CD14-positive monocyte (primary cell): ENCODE data around the gene MAPK8IP1. TPM values are rescaled to one million over a fixed set of nuclear protein-coding genes. Genes with fewer than 3 reads are reported as not detected.
A peak's percentile ranks its signal among the peaks of the same experiment; 100 is the strongest.

Experiments used
- DNase-seq, 3 donors: peaks; one replicate each; pipeline ENCODE4 v3.0.0-alpha.2; 2011 to 2022
- H2AFZ ChIP-seq: 2 replicates; pipeline ENCODE4 v1.6.0; 2012; ENCODE audit warnings: mild to moderate bottlenecking, low read depth, low read length, inconsistent platforms; ENCODE audit not compliant: insufficient read depth, poor library complexity, severe bottlenecking
- H3K27ac ChIP-seq, 2 donors: 1 replicate in 1 of 2; 2 replicates in 1 of 2; pipeline ENCODE4 v1.5.1; 2012 to 2013; ENCODE audit warnings: low read length in 2 of 2, control low read depth in 1 of 2, inconsistent platforms in 1 of 2, low read depth in 1 of 2, mild to moderate bottlenecking in 1 of 2
- H3K27me3 ChIP-seq, 2 donors: one replicate each; pipeline versions ENCODE4 v1.6.0 to v1.6.1; 2011 to 2013; ENCODE audit warnings: low read length in 2 of 2; ENCODE audit not compliant: control insufficient read depth in 2 of 2, insufficient read depth in 2 of 2
- H3K36me3 ChIP-seq, 2 donors: replicated peaks in 1 of 2; 1 replicate in 1 of 2; 2 replicates in 1 of 2; pipeline versions ENCODE4 v1.5.1 to v1.6.1; 2012 to 2013; ENCODE audit warnings: low read length in 2 of 2, control low read depth in 1 of 2, inconsistent platforms in 1 of 2, mild to moderate bottlenecking in 1 of 2; ENCODE audit not compliant: insufficient read depth in 2 of 2, control insufficient read depth in 1 of 2
- H3K4me1 ChIP-seq, 2 donors: 1 replicate in 1 of 2; 2 replicates in 1 of 2; pipeline versions ENCODE4 v1.5.1 to v1.6.1; 2012 to 2013; ENCODE audit warnings: low read length in 2 of 2, control low read depth in 1 of 2, inconsistent platforms in 1 of 2, mild to moderate bottlenecking in 1 of 2, moderate library complexity in 1 of 2; ENCODE audit not compliant: insufficient read depth in 2 of 2, control insufficient read depth in 1 of 2
- H3K4me2 ChIP-seq: replicated peaks from 2 replicates; pipeline ENCODE3; 2012; ENCODE audit warnings: low read length, moderate library complexity, mild to moderate bottlenecking; ENCODE audit not compliant: poor library complexity, severe bottlenecking; ENCODE audit errors: extremely low read depth
- H3K4me3 ChIP-seq, 3 experiments: fragments of 200-600 bp in 1 of 3; sonication (generic) in 1 of 3; replicated peaks in 1 of 3; 1 replicate in 2 of 3; 2 replicates in 1 of 3; pipeline ENCODE4 v1.5.1; 2011 to 2013; ENCODE audit warnings: low read length in 3 of 3, mild to moderate bottlenecking in 3 of 3, control low read depth in 2 of 3, low read depth in 2 of 3, inconsistent platforms in 1 of 3, moderate library complexity in 1 of 3
- H3K79me2 ChIP-seq: 2 replicates; pipeline ENCODE4 v1.6.0; 2012; ENCODE audit warnings: mild to moderate bottlenecking, control low read depth, inconsistent platforms, low read length, moderate library complexity; ENCODE audit not compliant: insufficient read depth
- H3K9ac ChIP-seq: 2 replicates; pipeline ENCODE4 v1.6.0; 2017; ENCODE audit warnings: low read length, mild to moderate bottlenecking; ENCODE audit not compliant: insufficient read depth, poor library complexity, severe bottlenecking
- H3K9me3 ChIP-seq, 2 donors: replicated peaks in 1 of 2; 1 replicate in 1 of 2; 2 replicates in 1 of 2; pipeline versions ENCODE4 v1.5.1 to v1.6.1; 2012 to 2013; ENCODE audit warnings: low read length in 2 of 2, control low read depth in 1 of 2; ENCODE audit not compliant: control insufficient read depth in 1 of 2, insufficient read depth in 1 of 2
- H4K20me1 ChIP-seq: 2 replicates; pipeline ENCODE4 v1.6.0; 2012; ENCODE audit warnings: mild to moderate bottlenecking, low read length, control low read depth, moderate library complexity; ENCODE audit not compliant: insufficient read depth
- H3K27ac Mint-ChIP-seq, 7 donors: one replicate each; pipeline ENCODE4 v1.8.0; 2020; ENCODE audit warnings: mild to moderate bottlenecking in 7 of 7, mixed read lengths in 7 of 7, moderate library complexity in 6 of 7, inconsistent platforms in 2 of 7
- H3K27me3 Mint-ChIP-seq, 3 donors: one replicate each; pipeline ENCODE4 v1.8.0; 2021 to 2022; ENCODE audit warnings: low read depth in 3 of 3, mild to moderate bottlenecking in 3 of 3, mixed read lengths in 3 of 3, moderate library complexity in 3 of 3, inconsistent platforms in 1 of 3
- H3K36me3 Mint-ChIP-seq, 2 donors: one replicate each; pipeline ENCODE4 v1.8.0; 2020; ENCODE audit warnings: mixed read lengths in 2 of 2, inconsistent platforms in 1 of 2, mild to moderate bottlenecking in 1 of 2
- H3K4me1 Mint-ChIP-seq: one replicate; pipeline ENCODE4 v1.8.0; 2020; ENCODE audit warnings: mild to moderate bottlenecking, mixed read lengths
- H3K4me3 Mint-ChIP-seq, 2 donors: one replicate each; pipeline ENCODE4 v1.8.0; 2020; ENCODE audit warnings: mild to moderate bottlenecking in 2 of 2, mixed read lengths in 2 of 2, moderate library complexity in 1 of 2
- H3K9me3 Mint-ChIP-seq, 7 donors: one replicate each; pipeline ENCODE4 v1.8.0; 2020 to 2022; ENCODE audit warnings: mixed read lengths in 7 of 7, mild to moderate bottlenecking in 6 of 7, moderate library complexity in 6 of 7, inconsistent platforms in 2 of 7
- CTCF ChIP-seq: fragments of 200-600 bp; IDR thresholded peaks from one replicate; pipeline ENCODE4 v1.8.0; 2022; ENCODE audit warnings: antibody characterized with exemption, mild to moderate bottlenecking
- WGBS: methylation state at CpG from one replicate; pipeline ENCODE4 v1.1.5; 2013; ENCODE audit warnings: missing lambda C conversion rate; ENCODE audit not compliant: insufficient coverage; 5-methylcytosine and 5-hydroxymethylcytosine counted together
- intact Hi-C, 2 donors: fragments of 100-400 bp; cut with micrococcal nuclease; formaldehyde crosslinking; loops; one replicate each; pipeline versions ENCODE4 v1.15.0 to v1.15.1; 2023
- polyA plus RNA-seq, 3 donors: library from polyadenylated mRNA; depleted of rRNA in 1 of 3; unstranded in 2 of 3; stranded (reverse) in 1 of 3; fragments of 300-500 nt in 2 of 3; fragments of >200 nt in 1 of 3; fragmentation: Illumina TruSeq in 2 of 3; gene quantifications; 1 replicate in 2 of 3; 2 replicates in 1 of 3; pipeline ENCODE4 v1.2.3, GENCODE V29; 2012 to 2021

Gene MAPK8IP1
- polyA plus RNA-seq, 3 donors = 0.93 TPM; not detected in 2

GRCh38 chr11:45858751-45859398 lies 26.6 kb upstream of the MAPK8IP1 start:
- Histone ChIP-seq H4K20me1 (peaks cover 55% of the 10 kb centered on the region), H3K9me3 (no peaks in the 10 kb centered on the region), H3K4me2 (no peak overlapping the region), H3K9ac (peak overlapping the region; percentile 9), H3K27ac (peak overlapping the region; percentile 79 to 80), H3K36me3 (peaks cover 64 to 88% of the 10 kb centered on the region in 2 donors), H3K79me2 (peaks cover 3% of the 10 kb centered on the region), H3K4me3 (no peak overlapping the region), H2AFZ (no peak overlapping the region), H3K4me1 (peaks cover 19 to 22% of the 10 kb centered on the region in 2 donors), H3K27me3 (no peaks in the 10 kb centered on the region)
- no peak overlapping the region for H3K4me3 Mint-ChIP-seq
- peak overlapping the region in 5 of 7 donors; percentile 30 to 94 (median 82) for H3K27ac Mint-ChIP-seq
- no peaks in the 10 kb centered on the region for H3K9me3 Mint-ChIP-seq
- intact Hi-C loops = no loop called here
- no peaks in the 10 kb centered on the region for H3K27me3 Mint-ChIP-seq
- no peak for TF ChIP-seq CTCF
- H3K4me1 Mint-ChIP-seq = peaks cover 20% of the 10 kb centered on the region
- no peak for DNase-seq
- 92% methylated on average over 1 of the region's 5 CpGs for WGBS
- H3K36me3 Mint-ChIP-seq = peaks cover 77 to 84% of the 10 kb centered on the region in 2 donors

GRCh38 chr11:45859661-45860140 lies 25.8 kb upstream of the MAPK8IP1 start:
- Mint-ChIP-seq H3K9me3 (no peaks in the 10 kb centered on the region), H3K36me3 (peaks cover 77 to 91% of the 10 kb centered on the region in 2 donors), H3K27me3 (no peaks in the 10 kb centered on the region), H3K4me3 (no peak overlapping the region), H3K27ac (peak overlapping the region in 3 of 7 donors; percentile 46 to 93 (median 82)), H3K4me1 (peaks cover 20% of the 10 kb centered on the region)
- Histone ChIP-seq H3K9ac (no peak overlapping the region), H3K27me3 (no peaks in the 10 kb centered on the region), H3K79me2 (no peaks in the 10 kb centered on the region), H3K27ac (no peak overlapping the region), H3K4me3 (no peak overlapping the region), H3K4me1 (peaks cover 19 to 22% of the 10 kb centered on the region in 2 donors), H4K20me1 (peaks cover 48% of the 10 kb centered on the region), H3K9me3 (no peaks in the 10 kb centered on the region), H3K4me2 (no peak overlapping the region), H3K36me3 (peaks cover 70 to 96% of the 10 kb centered on the region in 2 donors), H2AFZ (no peak overlapping the region)
- no peak for DNase-seq
- TF ChIP-seq CTCF = no peak
- intact Hi-C loops = no loop called here
- 87% methylated on average over 3 of the region's 12 CpGs for WGBS
